ENCODE data around the gene QRSL1.
"Not testable (repeated sequence)": the region's sequence is repeated elsewhere in the genome, so short reads cannot be mapped to it uniquely, and the experiment has no call there.

QRSL1 gene

DNA sequence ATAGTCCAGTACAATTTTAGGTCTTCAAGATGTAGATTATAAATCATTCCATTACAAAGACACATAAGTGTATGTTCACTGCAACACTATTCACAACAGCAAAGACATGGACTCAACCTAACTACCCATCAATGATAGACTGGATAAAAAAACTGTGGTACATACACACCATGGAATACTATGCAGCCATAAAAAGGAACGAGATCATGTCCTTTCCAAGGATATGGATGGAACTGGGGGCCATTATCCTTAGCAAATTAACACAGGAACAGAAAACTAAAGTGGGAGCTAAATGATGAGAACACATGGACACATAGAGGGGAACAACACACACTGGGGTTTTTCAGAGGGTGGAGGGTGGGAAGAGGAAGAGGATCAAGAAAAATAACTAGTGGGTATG lies 6.3 kb upstream of the QRSL1 start:
- no peak for DNase-seq

DNA sequence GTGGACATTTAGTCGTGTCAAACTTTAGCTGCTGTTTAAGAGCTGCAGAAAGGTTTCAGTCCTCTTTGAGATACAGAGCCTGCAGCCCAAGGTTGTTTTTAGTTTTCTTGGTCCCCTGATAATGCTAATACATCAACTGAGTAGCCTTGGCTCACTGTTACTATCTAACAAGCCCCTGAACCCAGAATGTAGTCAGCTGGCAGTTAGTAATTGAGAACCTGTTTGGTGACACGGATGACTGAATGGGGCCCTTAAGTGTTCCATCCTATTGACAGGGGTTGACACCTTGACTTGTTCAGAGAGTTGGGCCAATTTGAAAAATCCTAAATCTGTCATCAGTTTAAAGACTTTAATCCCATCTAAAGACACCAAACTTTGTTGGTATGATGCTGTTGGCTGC lies 2.9 kb upstream of the QRSL1 start:
- DNase-seq: no peak

DNA sequence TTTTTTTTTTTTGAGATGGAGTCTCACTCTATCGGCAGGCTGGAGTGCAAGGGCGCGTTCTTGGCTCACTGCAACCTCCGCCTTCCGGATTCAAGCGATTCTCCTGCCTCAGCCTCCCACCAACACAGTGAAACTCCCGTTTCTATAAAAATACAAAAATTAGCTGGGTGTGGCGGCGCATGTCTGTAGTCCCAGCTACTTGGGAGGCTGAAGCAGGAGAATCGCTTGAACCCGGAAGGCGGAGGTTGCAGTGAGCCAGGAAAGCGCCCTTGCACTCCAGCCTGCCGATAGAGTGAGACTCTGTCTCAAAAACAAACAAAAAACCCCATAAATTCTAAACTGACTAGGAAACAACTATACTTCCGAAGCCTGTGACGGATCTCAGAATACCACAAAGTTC lies 1.6 kb upstream of the QRSL1 start:
- DNase-seq: not testable (repeated sequence)

DNA sequence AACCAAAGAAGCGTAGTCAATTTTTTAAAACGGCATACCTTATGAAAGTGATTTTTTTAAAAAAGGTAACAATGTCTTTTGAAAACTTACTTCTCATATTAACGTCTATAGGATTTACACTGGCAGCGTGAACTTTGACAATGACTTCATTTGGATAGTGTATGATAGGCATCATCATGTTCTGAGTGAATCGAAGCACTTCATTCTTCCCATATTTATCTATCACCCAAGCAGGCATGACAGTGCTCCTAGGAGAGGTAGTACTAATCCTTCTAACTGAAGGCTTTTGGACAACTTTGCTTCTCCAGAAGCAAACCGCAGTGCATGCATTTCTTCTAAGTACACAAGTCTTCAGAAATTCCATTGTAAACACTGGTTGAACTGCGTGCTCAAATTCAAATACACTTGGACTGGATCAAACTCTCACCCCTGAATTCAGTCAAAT lies 698 bp upstream of the QRSL1 start:
- peak; percentile 11 for DNase-seq

DNA sequence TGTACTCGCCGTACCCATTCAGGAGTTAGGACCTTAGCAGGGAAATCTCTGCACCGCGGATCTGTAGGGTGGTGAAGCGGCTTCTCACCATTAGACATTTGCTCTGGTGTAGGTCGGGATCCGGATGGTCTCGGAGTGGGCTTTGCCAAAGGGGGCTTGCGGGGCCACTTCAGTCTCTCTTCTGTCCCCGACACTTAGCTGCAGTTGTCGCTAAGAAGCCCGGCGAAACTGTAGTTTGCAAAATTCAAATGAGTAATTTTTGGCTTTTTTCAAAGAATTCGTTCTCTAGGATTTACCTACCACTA lies 433 bp downstream of the QRSL1 start:
- DNase-seq: no peak

DNA sequence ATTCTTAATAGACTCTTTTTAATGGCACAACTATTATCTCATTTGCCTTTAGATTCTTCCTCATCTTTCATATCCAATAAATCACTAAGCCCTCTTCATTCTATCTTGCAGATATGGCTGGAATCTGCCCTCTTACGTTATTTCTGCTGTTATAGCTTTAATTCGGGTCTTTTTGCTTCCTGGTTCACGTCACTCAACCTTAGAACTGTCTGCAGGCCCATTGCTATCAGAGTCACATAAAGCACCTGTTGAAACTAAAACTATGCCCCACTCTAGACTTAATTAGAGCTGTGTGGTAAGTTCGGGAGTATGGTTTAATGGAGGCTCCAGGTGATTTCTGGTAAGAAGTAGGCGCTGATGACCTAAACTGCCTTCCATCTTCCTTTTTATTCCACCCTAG lies 988 bp downstream of the QRSL1 start:
- DNase-seq: no peak

DNA sequence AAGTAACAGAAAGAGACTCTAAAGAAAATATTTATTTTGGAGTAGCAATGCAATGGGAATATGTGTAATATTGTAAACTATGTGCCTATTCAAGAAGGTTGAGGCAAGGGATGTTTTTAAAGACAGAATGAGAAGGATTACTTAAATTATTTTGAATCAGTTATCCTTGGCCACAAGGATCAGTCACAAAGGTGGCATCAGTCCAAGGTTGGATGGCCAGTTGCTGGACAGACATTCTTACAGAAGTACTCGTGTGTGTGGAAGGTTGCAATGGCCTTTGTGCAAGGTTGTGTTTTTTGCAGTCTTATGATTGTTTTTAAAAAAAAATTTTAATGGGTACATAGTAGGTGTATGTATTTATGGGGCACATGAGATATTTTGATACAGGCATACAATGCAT lies 2.0 kb downstream of the QRSL1 start:
- no peak for DNase-seq

DNA sequence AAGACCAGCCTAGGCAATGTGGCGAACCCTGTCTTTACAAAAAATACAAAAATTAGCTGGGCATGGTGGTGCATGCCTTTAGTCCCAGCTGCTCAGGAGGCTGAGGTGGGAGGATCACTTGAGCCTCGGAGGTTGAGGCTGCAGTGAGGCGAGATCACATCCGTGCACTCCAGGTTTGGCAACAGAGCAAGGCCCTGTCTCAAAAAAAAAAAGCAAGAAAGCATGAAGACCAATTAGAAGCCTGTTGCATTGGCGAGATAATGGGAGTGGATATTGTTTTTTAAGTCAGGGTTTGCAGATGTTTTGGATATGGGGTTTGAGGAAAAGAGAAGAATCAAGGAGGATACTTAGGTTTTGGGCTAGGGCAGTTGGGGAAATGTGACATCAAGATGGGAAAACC lies 5.2 kb downstream of the QRSL1 start:
- no peak for DNase-seq

DNA sequence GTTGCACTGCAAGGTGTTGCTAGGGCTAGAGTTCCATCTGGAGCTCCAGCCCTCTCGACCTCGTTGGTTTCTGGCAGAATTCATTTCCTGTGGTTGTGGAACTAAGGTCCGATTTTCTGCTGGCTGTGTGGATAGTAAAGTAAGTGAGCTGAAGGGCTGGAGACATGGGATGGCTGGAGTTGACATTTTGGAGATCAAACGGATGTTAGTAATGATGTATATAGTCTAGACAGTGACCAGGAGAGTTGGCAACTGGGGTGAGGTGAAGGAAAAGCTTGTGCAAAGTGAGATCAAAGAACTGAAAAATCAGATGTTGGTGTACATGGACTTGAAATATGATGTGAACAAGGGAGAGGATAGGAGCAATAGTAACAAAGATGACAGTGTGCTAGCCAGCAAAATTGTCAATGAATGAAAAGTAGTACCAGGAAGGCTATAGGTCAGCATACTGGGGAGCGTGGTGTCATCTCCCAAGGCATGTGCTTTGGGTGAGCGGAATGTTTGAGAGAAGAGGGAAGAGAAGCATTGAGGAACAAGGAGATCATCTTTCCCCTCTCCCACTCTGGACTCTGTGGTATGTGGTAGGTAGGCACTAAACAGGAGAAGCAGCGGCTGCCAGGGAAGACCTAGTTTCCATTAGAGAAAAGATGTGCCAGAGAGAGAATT lies 7.8 kb downstream of the QRSL1 start:
- peak; percentile 35 for DNase-seq

DNA sequence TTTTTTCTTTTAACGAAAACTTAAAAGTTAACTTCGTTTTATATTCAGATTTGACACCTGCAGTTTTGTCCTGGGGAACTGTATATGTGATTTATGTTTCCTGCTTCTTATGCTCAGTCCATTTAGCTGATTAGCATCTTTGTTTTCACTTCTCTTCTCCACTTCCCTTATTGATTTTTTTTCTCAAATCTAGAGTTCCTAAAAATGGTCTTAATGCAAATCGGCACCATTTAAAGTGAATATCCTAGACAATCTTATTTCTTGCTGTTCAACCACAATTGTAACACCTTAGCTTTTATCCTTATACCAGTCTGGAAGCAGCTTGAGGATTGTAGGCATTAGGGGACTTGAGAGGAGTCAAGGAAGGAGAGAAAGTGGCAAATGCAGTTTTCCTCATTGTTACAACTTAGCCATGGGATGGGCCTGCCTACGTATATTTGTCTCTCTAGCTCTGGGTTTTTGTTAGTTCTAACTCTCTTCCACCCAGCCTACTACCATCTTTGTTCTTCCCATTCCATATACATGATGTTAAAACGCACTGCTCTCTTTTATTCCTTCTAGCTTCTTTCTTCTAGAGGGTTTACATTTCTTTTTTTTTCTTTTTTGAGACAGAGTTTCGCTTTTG lies 8.5 kb downstream of the QRSL1 start:
- DNase-seq: peak; percentile 59

DNA sequence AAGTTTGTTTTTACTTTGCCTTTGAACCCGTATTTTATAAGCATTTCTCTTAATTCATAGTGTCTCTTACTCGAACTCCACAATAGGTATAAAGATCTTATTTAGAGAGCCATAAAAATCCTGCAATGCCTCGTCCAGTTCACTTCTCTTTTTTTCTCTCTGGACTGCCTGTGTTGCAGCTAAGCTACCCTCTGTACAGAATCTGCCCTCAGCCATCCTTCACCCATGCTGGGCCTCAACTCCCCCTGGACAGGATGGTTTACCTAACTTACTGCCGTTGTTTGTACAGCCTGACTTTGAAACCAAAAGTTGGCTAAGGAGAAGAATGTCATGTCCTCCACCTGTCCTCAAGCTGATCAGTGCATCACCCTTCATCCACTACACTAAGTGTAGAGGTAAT lies 10.4 kb downstream of the QRSL1 start:
- DNase-seq: no peak

DNA sequence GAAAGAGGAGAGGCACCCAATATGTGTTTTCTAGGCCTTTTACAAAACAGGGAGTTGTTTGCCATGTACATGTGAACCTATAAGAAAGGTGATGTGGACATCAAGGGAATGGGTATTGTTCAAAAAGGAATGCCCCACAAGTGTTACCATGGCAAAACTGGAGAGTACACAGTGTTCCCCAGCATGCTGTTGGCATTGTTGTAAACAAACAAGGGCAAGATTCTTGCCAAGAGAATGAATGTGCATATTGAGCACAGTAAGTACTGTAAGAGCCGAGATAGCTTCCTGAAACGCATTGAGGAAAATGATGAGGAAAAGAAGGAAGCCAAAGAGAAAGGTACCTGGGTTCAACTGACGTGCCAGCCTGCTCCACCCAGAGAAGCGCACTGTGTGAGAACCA lies 13.1 kb downstream of the QRSL1 start:
- no peak for DNase-seq

DNA sequence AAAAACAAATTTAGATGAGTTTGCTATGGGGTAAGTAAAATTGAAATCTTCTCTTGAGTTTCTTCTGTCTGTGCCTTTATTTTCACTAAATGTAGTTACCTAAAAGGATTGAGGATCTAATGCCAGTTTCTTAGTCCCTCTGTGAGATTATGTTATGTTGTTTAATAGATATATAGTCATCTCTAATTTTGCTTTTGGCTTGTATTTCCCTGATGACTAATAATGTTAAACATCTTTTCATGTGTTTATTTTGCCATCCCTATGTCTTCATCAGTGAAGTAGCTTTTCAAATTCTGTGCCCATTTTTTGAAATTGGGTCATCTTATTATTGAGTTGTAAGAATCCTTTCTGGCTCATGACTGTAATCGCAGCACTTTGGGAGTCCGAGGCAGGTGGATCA lies 13.7 kb downstream of the QRSL1 start:
- no peak for DNase-seq

DNA sequence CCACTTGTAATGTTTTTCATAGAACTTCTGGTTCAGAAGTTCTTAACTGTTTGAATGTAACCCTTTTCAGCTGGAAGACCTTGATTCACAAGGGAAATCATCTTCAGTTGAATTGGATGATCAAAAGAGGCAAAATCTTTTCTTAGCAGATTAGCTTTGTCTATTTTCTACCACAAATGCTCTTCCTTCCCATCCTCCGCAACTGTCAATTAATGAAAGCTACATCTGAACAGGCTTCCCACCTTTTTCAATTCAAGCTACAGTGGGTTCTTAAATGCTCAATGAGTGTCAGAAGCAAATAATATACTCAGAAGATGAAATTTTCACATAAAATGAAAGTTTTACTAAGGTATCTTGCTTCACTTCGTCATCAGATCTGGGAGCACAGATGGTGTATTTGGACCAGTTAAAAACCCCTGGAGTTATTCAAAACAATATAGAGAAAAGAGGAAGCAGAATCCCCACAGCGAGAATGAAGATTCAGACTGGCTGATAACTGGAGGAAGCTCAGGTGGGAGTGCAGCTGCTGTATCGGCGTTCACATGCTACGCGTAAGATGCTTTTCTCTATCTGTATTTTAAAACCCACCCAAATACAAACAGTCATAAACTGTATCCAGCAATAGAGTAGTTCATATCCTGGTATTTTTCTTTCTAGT lies 19.4 kb downstream of the QRSL1 start:
- no peak for DNase-seq

DNA sequence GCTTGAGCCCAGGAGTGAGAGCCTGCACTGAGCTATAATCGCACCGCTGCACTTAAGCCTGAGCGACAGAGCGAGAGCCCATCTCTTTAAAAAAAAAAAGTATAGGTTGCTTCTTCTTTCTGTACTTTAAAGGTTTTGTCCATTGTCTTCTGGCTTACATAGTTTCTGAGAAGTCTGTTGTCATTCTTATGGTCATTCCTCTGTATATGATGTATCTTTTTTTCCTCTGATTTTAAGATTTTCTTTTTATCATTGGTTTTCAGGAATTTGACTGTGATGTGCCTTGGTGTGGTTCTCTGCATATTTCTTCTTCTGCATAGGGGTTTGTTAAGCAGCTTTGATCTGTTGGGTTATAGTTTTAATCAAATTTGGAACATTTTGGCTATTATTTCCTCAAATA lies 29.1 kb downstream of the QRSL1 start:
- DNase-seq: no peak

DNA sequence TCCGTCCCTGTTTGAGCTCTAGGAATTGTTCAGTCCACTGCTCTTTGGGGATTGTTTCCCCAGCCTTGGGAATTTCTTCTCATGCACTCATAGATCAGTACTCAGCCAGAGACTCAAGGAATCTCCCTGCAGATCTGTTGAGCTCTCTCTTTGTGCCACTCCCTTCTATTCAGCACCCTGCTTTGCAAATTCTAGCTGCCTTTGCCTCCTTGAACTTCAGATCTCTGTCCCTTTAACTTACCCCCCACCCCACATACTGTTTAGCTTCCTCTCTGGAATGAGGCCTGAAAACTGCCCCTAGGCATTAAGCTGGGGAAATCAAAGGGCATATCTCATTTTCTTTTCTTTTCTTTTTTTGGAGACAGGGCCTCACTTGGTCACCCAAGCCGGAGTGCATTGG lies 30.5 kb downstream of the QRSL1 start:
- DNase-seq: no peak

DNA sequence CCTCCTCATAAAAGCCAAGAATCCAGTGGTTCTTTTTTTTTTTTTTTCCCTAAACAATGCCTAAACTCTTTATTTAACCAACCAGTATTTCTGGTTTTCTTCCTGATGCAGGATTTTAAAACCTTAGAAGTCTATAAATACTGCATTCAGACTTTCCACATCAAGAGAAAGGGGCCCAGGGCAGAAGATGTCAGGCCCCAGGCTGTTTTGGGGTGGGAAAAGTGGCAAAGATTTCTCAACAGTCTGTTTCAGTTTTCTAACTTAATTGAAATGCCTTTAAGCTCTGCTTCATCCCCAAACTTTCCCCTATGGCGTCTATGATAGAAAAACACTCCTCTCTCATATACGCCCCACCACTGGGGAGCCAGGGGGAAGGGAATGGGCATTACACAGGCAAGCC lies 33.1 kb downstream of the QRSL1 start:
- DNase-seq: no peak

DNA sequence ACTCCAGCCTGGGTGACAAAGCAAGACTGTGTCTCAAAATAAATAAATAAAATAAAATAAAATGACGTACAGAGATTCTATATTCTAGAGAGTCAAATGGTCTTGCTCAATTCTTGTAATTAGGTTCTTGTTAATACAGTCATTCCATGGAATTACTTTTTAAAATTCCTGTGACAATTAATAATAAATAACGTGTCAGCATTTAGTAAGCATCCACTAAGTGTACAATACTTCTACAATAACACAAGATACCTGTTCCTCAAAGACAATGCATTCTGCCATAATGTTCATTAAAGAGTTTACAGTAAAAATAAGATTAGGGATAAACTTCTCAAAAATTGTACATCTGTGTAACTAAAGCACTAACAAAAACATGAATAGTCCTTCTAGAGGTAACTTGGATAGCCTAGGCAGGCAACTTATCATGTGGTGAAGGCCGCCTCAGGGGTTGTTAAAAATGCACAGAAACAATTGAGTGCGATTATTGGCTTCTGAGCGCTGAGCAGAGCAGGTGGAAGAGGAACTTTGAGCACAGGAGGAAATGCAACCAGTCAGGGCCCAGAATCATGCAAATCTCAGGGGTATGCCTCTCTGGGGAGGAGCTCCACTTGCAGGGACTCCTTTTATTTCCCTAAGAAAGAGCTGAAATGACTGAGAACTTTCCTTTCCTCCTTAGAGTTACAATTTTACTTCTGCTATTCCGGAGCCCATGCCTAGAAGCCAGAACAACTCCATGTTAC lies 37.1 kb downstream of the QRSL1 start:
- DNase-seq: peak; percentile 17

DNA sequence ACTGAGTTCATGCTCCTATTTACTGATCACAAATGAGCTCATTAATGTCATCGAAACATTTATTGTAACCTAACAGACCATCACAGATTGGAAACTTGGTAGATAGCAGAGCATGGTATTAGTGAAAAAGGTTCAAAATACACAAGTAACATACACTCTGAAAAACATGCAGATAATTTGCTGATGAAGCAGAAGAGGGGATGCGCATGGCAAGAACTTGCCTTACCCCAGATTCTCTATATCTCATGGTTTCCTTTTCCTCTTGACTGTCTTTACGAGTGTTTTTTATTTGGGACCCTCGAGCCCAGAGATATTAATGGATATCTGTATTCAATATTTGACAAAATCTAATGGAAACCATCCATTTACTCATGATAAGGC lies 37.6 kb downstream of the QRSL1 start:
- no peak for DNase-seq

DNA sequence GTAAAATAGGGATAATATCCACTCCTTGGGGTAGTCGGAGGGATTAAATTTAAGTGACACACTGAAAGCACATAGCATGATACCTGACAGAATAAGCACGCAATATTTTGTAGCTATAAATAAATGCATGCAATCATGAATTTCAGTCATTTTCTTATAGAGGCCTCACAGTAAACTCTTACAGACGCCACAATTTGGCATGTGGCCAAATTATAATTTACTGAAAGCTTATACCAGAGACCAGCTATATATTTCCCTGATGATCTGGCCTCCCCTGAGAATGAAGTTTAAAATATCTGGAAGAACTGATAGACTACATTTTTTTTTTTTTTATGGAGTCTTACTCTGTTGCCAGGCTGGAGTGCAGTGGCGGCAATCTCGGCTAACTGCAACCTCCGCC lies 40.9 kb downstream of the QRSL1 start:
- no peak for DNase-seq

DNA sequence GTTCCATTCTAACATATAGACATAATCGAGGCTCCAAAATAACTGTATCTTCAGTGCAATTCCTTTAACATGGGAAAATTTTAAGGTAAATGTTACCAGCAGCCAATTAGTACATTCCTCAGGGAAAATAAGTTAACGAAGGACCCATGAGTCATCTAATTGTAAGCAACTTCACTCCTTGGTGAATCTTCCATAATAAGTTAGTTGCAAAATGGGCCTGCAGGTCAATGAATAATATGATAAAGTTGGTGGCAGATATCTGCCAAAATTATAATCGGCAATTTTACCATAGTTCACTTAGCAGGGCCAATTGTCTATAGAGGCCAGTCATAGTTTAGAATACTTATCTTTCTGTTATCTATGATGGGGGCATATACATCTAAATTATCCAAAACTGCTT lies 42.3 kb downstream of the QRSL1 start:
- no peak for DNase-seq

DNA sequence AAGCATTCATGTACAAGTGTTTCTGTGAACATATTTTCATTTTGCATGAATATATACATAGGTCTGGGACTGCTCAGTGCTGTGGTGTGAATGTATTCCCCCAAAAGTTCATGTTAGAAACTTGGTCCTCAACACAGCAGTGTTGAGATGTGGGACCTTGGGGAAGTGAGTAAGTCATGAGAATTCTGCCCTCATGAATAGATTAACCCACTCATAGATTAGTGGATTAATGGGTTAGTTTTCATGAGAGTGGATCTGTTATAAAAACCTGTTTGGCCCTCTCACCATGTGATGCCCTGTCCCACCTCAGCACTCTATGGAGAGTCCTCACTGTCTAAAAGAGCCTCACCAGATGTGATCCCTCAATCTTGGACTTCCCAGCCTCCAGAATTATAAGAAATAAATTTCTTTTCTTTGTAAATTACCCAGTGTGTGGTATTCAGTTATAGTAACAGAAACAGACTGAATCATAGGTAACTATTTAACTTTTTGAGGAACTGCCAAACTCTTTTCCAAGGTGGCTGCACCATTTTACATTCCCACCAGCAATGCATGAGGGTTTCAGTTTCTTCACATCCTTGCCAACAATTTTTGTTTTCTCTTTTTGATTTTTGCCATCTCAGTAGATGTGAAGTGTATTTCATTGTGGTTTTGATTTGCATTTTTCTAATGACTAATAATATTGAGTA lies 45.3 kb downstream of the QRSL1 start:
- DNase-seq: no peak

DNA sequence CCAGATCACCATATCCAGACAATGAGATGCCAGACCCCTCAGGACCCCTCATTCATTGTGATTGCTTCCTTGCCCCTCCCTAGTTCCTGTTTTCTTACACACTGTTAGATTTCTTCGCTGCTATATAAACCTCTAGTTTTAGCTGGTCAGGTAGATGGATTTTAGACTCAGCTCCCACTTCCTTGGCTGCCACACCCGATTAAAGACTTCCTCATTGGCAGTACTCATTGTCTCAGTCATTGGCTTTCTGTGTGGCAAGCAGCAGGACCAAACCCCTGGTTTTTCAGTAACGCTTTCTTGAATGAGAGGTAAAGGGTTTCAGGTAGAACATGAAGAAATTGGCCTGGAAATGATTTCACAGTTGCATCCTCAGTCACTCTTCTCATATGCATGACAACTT lies 47.9 kb downstream of the QRSL1 start:
- no peak for DNase-seq

DNA sequence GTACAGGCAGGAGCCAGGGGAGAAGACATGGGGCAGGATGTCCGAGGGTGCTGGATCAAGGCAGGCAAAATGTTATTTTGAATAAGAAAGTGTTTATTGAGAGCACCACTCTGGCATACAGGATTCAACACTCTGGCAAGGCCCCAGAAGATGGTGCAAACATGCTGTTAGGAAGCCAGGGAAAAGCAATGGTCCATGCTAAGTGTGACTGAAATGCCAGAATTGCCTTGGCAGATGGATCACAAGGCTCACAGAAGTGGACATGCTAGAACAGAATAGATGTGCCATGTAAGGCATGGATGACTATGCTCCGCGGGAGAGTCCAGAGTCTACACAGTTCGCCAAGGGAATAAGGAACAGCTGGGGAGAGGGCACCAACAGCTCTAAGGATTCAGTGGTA lies 54.6 kb downstream of the QRSL1 start:
- DNase-seq: no peak
